ENCODE data around the gene B3GNT4.
"Not testable (repeated sequence)": the region's sequence is repeated elsewhere in the genome, so short reads cannot be mapped to it uniquely, and the experiment has no call there.

B3GNT4 gene

DNA sequence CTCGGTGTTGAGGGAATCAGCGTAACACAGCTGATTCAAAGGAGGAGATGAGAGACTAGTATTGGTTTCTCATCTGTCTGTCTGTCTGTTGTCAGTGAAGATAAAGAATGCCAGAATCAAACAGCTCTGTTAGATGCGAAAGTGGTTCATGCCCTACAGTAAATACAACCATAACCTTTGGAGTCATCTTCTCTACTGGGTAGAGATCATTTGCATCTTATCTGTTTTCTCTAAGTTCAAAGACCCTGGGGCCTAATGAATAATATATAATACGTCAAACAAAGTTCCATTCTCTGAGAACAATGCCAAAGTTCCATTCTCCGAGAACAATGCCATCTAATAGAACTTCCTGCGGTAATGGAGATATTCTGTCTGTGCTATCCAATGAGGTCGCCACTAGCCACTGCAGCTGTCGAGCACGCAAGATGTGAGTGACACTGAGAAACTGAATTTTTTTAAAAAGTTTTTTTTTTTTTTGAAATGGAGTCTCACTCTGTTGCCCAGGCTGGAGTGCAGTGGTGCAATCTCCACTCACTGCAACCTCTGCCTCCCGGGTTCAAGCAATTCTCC lies 36.1 kb upstream of the B3GNT4 start:
- no peak overlapping the region for H3K4me2 ChIP-seq

DNA sequence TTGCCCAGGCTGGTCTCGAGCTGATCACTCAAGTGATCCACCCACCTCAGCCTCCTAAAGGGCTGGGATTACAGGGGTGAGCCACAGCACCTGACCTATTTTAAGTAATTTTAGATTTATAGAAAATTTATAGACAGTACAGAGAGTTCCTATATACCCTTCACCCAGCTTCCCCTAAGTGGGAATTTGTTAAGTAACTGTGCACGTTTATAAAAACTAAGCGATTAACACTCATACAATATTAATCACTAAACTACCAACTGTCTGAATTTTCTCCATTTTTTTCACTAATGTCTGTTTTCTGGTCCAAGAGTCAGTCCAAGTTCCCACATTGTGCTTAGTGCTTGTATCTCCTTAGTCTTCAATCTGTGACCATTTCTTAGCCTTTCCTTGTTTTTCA lies 35.0 kb upstream of the B3GNT4 start:
- no peak overlapping the region for H3K9ac ChIP-seq
- no peak overlapping the region for H3K4me3 ChIP-seq
- no peaks in the 10 kb centered on the region for H3K36me3 ChIP-seq
- no peaks in the 10 kb centered on the region for H3K4me1 ChIP-seq
- no peaks in the 10 kb centered on the region for H4K20me1 ChIP-seq
- no peak overlapping the region for H3K4me2 ChIP-seq
- no peak for TF ChIP-seq Cebpa-rat (IDR thresholded peaks at IDR 0.05)
- H3K27me3 ChIP-seq: no peaks in the 10 kb centered on the region
- no peak overlapping the region for H3K27ac ChIP-seq
- no peaks in the 10 kb centered on the region for H3K9me3 ChIP-seq (replicated peaks in 1 of 11)

More for the DNA sequence above, 36.1 kb upstream of the B3GNT4 start:
- no peaks in the 10 kb centered on the region for H3K36me3 ChIP-seq
- no peaks in the 10 kb centered on the region for H3K27me3 ChIP-seq
- no peaks in the 10 kb centered on the region for H4K20me1 ChIP-seq
- no peak overlapping the region for H3K27ac ChIP-seq
- H3K9ac ChIP-seq: no peak overlapping the region
- TF ChIP-seq Cebpa-rat (IDR thresholded peaks at IDR 0.05): no peak
- no peaks in the 10 kb centered on the region for H3K9me3 ChIP-seq (replicated peaks in 1 of 11)
- no peaks in the 10 kb centered on the region for H3K4me1 ChIP-seq
- no peak overlapping the region for H3K4me3 ChIP-seq

DNA sequence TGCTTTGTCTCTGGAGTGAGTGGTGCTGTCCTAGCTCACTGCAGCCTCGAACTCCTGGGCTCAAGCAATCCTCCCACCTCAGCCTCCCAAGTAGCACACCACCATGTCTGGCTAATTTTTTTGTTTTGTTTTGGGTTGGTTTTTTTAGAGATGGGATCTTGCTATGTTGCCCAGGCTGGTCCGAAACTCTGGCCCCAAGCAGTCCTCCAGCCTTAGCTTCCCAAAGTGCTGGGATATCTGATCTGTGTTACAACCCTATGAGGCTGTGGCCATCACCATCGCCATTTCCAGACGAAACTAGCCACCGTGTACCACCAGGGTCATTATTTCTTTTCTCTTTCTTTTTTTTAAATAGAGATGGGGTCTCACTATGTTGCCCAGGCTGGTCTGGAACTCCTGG lies 32.1 kb upstream of the B3GNT4 start:
- Histone ChIP-seq H3K27ac (no peak overlapping the region), H3K36me3 (no peaks in the 10 kb centered on the region), H3K4me2 (no peak overlapping the region), H3K4me1 (no peaks in the 10 kb centered on the region; a peak in 1 of 20 replicates), H4K20me1 (no peaks in the 10 kb centered on the region), H3K27me3 (no peaks in the 10 kb centered on the region), H3K4me3 (no peak overlapping the region), H3K9me3 (replicated peaks in 1 of 11) (no peaks in the 10 kb centered on the region), H3K9ac (no peak overlapping the region)
- no peak for TF ChIP-seq Cebpa-rat (IDR thresholded peaks at IDR 0.05)

DNA sequence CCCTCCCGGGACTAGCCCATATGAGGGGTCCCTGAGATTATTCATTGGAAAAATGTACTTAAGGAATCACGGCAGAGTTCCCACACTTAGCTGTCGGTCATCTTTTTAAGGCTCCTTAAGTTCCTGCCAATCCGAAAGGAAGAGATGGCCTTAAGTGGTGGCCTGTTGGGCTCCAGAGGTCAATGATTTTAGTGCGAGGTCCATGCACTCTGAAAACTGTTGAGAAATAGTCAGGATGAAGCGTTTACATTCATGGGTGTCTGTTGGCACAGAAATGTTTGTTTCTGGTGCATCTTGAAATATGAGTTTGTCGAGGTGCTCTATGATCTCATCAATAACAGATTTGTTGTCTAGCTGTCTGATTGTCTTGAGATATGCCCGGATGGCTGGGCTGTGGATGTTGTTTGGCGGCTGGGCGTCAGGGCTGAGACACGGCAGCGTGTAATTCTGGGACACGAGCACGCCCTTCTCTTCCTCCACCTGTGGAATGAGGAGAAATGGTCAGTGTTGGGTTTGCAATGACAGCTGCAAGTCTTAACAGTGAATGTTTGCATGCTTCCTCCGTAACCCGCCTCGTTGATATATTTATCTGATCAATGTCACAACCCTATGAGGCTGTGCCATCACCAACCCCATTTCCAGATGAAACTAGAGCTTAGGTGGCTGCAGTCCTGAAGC lies 31.1 kb upstream of the B3GNT4 start:
- H3K27ac ChIP-seq: no peak overlapping the region
- no peak overlapping the region for H3K4me3 ChIP-seq
- H3K4me2 ChIP-seq: no peak overlapping the region
- H3K27me3 ChIP-seq: no peaks in the 10 kb centered on the region
- no peaks in the 10 kb centered on the region for H3K9me3 ChIP-seq (replicated peaks in 1 of 11)
- no peaks in the 10 kb centered on the region for H3K36me3 ChIP-seq
- no peak for TF ChIP-seq Cebpa-rat (IDR thresholded peaks at IDR 0.05)
- no peaks in the 10 kb centered on the region; a peak in 2 of 20 replicates for H3K4me1 ChIP-seq
- no peaks in the 10 kb centered on the region for H4K20me1 ChIP-seq
- no peak overlapping the region for H3K9ac ChIP-seq

DNA sequence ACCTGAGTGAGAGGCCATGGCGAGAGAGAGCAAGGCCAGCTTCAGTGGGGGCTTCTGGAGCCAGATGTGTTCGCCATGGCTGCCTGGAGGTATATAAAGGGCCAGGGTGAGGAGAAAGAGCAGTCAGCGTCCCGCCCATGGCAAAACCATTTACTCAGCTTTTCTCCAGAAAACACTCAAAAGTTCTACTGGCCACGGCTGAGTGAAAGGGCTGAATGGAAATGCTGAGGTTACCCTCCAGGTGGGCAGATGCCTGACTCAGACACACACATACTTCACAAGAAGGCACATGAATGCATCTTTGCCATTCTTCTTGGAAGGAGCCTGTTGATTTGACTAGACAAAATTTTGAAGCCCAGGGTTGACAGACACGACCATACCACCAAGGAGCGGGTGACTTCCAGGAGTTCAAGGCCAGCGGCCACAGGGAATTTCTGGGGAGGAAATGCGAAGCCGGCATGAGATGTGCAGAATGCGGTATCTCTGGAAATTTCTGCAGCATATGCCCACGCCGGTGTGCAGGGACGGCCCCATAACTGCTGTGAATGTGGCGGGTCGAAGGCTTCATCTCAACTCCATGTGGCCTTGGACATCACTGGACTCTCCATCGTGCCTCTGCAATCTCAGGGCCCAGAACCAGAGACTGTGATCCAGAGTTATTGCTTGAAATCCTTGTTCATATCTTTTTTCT lies 29.2 kb upstream of the B3GNT4 start, which contains the start of gene IL31:
TSS of gene IL31 (minus strand) at position 67 of the 691 bp plus-strand sequence. CDS start at position 18, 49 bp downstream.
- no peak within 1 kb of the TSS for H3K27ac ChIP-seq
- H3K27me3 ChIP-seq: no peaks in the 10 kb centered on the region
- H3K4me3 ChIP-seq: no peak within 1 kb of the TSS
- TF ChIP-seq Cebpa-rat (IDR thresholded peaks at IDR 0.05): no peak
- no peaks in the 10 kb centered on the region for H3K36me3 ChIP-seq
- no peaks in the 10 kb centered on the region for H3K9me3 ChIP-seq (replicated peaks in 1 of 11)
- H3K4me2 ChIP-seq: no peak within 1 kb of the TSS
- peaks cover 0 to 9% (median 1%) of the 10 kb centered on the region in 10 experiments; a peak in 9 of 20 replicates for H3K4me1 ChIP-seq
- no peaks in the 10 kb centered on the region for H4K20me1 ChIP-seq
- H3K9ac ChIP-seq: no peak within 1 kb of the TSS

DNA sequence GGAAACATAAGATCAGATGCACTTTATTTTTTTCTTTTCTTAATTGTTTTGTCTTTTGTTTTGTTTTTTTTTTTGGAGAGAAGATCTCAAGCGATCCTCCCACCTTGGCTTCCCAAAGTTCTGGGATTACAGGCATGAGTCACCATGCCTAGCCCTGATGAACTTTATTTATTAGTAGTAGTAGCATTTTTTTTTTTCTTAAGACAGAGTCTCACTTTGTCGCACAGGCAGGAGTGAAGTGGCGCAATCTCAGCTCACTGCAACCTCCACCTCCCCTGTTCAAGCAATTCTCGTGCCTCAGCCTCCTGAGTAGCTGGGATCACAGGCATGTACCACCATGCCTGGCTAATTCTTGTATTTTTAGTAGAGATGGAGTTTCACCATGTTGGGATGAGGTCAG lies 27.0 kb upstream of the B3GNT4 start:
- H3K4me1 ChIP-seq: peaks cover 0 to 30% (median 23%) of the 10 kb centered on the region in 10 experiments; a peak in 17 of 20 replicates
- not testable (repeated sequence) for H3K4me2 ChIP-seq; H4K20me1 ChIP-seq; H3K27ac ChIP-seq; H3K9ac ChIP-seq; H3K27me3 ChIP-seq; H3K4me3 ChIP-seq; H3K9me3 ChIP-seq (replicated peaks in 1 of 11); H3K36me3 ChIP-seq

DNA sequence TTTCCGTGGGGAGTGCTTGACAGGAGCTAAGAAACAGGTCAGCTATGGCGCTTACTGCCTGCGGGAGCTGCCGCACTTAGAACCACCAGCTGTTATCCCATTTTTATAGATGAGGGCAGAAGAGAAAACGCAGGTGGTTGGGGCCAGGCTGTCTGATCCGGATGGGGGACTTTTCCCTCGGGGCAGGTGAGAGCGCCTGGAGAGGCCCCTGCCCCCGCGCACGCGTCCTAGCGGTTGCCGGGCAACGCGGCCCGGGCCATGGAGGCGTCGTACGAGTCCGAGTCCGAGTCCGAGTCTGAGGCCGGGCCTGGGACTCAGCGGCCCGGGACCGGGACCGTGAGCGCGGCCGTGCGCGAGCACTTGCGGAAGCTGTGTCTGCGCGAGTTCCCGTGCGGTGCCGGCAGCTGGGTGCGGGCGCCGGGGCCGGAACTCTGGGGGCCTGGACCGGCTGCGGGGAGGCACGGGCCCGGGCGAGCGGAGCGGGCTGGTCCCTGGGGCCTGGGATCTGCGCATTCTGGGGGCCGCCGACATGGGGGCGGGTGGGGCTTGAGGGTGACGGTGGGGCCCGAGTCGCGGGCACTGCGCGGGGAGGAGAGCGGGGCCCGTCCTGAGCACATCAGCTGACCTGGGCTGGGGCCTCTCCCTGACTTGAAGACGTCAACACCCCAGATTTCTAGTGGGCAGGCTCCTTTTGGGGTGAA lies 20.5 kb upstream of the B3GNT4 start, which contains the start of gene LRRC43:
TSS of gene LRRC43 (plus strand) at position 237 of the 701 bp plus-strand sequence. CDS start at position 259, 22 bp downstream.
- Histone ChIP-seq H3K9me3 (replicated peaks in 1 of 11) (no peaks in the 10 kb centered on the region), H3K27ac (peak within 1 kb of the TSS; percentile 19 to 90 (median 70); a peak in 20 of 22 replicates), H4K20me1 (no peaks in the 10 kb centered on the region), H3K27me3 (no peaks in the 10 kb centered on the region; a peak in 2 of 22 replicates), H3K4me1 (peaks cover 23 to 73% (median 65%) of the 10 kb centered on the region in 10 experiments), H3K4me3 (peak within 1 kb of the TSS; percentile 43 to 71 (median 60)), H3K36me3 (no peaks in the 10 kb centered on the region), H3K4me2 (peak within 1 kb of the TSS; percentile 82 to 99 (median 96)), H3K9ac (peak within 1 kb of the TSS; percentile 60 to 80 (median 74))
- no peak for TF ChIP-seq Cebpa-rat (IDR thresholded peaks at IDR 0.05)

DNA sequence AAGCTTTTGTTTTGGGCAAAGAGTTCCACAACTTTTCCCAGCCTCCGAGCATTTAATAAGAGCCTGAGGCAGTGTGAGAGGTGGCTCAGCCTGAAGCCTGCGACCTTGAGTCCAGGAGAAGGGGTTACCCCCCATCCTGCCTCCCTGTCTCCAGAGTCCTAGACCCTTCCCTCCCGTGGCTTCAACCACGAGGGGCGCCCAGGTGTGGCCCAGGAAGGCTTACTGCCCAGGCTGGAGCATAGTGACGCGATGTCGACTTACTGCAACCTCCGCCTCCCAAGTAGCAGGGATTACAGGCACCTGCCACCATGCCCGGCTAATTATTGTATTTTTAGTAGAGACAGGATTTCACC lies 19.9 kb upstream of the B3GNT4 start:
- peak overlapping the region; percentile 82 to 99 (median 96) for H3K4me2 ChIP-seq
- H3K9me3 ChIP-seq (replicated peaks in 1 of 11): no peaks in the 10 kb centered on the region
- H3K4me1 ChIP-seq: peaks cover 23 to 68% (median 65%) of the 10 kb centered on the region in 10 experiments
- peak overlapping the region; percentile 60 to 80 (median 74); a peak in 21 of 22 replicates for H3K9ac ChIP-seq
- H3K27me3 ChIP-seq: no peaks in the 10 kb centered on the region; a peak in 2 of 22 replicates
- H3K27ac ChIP-seq: peak overlapping the region in 10 of 11 experiments; percentile 46 to 84 (median 68); a peak in 18 of 22 replicates
- peak overlapping the region; percentile 43 to 71 (median 60); a peak in 17 of 20 replicates for H3K4me3 ChIP-seq
- H4K20me1 ChIP-seq: no peaks in the 10 kb centered on the region
- no peak for TF ChIP-seq Cebpa-rat (IDR thresholded peaks at IDR 0.05)
- no peaks in the 10 kb centered on the region for H3K36me3 ChIP-seq

DNA sequence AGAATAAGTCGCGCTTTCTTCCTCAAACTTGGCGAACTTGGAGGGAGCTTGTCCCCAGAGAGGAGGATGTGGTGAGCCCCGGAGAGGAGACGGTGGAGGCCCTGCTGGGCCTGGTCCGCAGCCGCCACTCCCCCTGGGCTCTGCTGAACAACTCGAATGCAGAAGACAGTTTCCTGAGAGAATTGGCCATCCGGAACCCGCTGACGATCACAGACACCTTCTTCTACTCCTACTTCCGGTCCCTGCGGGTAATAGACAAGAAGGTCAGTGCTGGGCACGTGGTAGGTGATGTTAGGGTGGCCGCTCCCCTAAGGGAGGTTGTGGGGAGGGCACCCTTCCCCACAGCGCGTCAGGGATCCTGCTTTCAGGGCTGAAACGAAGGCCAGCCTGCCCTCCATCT lies 19.0 kb upstream of the B3GNT4 start:
- H3K4me1 ChIP-seq: peaks cover 23 to 71% (median 63%) of the 10 kb centered on the region in 10 experiments
- no peaks in the 10 kb centered on the region for H3K36me3 ChIP-seq
- TF ChIP-seq Cebpa-rat (IDR thresholded peaks at IDR 0.05): no peak
- H3K27me3 ChIP-seq: no peaks in the 10 kb centered on the region; a peak in 2 of 22 replicates
- H3K4me2 ChIP-seq: peak overlapping the region; percentile 82 to 99 (median 96)
- no peaks in the 10 kb centered on the region for H3K9me3 ChIP-seq (replicated peaks in 1 of 11)
- peak overlapping the region in 7 of 10 experiments; percentile 4 to 36 (median 21); a peak in 7 of 20 replicates for H3K4me3 ChIP-seq
- H3K9ac ChIP-seq: peak overlapping the region in 10 of 11 experiments; percentile 8 to 77 (median 35); a peak in 15 of 22 replicates
- peak overlapping the region in 10 of 11 experiments; percentile 38 to 84 (median 60); a peak in 19 of 22 replicates for H3K27ac ChIP-seq
- H4K20me1 ChIP-seq: no peaks in the 10 kb centered on the region

Measured in BLaER1 treated with 17β-estradiol and CSF1 and Interleukin-3, amounts not matched to agents 10 nM and 100 nM (cell line).